ENCODE results near the gene BCL2L11. TPM values are rescaled to one million over a fixed set of nuclear protein-coding genes. Genes with fewer than 3 reads are reported as not detected.

The BCL2L11 gene
- total RNA-seq, 6 donors from 2014 or later, result 14.8 to 76.5 (median 31.4) TPM

- 55 to 70% methylated on average over 11 to 12 of the region's 12 CpGs for WGBS, 2 donors
- ATAC-seq (ENCODE audit: low FRiP score in 2 of 2) (no peak), DNase-seq (no peak)
- no peak overlapping the region for H3K4me3 ChIP-seq
- peaks cover 0 to 19% (median 2%) of the 10 kb centered on the region in 4 donors for H3K36me3 ChIP-seq
- peaks cover 0 to 6% (median 0%) of the 10 kb centered on the region in 4 donors for H3K4me1 ChIP-seq
- no peaks in the 10 kb centered on the region for H3K9me3 ChIP-seq
- no peaks in the 10 kb centered on the region for H3K27me3 ChIP-seq
- no peak overlapping the region for H3K27ac ChIP-seq
- TF ChIP-seq POLR2A (IDR thresholded peaks at IDR 0.05) (no peak), POLR2AphosphoS5 (IDR thresholded peaks at IDR 0.05) (no peak), CTCF (IDR thresholded peaks at IDR 0.05) (no peak), EP300 (IDR thresholded peaks at IDR 0.05) (no peak)
These were observed 19.1 kb downstream of the BCL2L11 start for GRCh38 chr2:111139637-111140317.

- DNase-seq, result no peak
- TF ChIP-seq CTCF (IDR thresholded peaks at IDR 0.05) (no peak), EP300 (IDR thresholded peaks at IDR 0.05) (no peak), POLR2A (IDR thresholded peaks at IDR 0.05) (no peak), POLR2AphosphoS5 (IDR thresholded peaks at IDR 0.05) (no peak)
- no peak overlapping the region for H3K4me3 ChIP-seq
- H3K27ac ChIP-seq, result no peak overlapping the region
- H3K9me3 ChIP-seq, result no peaks in the 10 kb centered on the region
- H3K36me3 ChIP-seq, result peaks cover 0 to 19% (median 2%) of the 10 kb centered on the region in 4 donors
- no peak for ATAC-seq (ENCODE audit: low FRiP score in 2 of 2)
- H3K4me1 ChIP-seq, result peaks cover 0 to 3% (median 0%) of the 10 kb centered on the region in 4 donors
- no peaks in the 10 kb centered on the region for H3K27me3 ChIP-seq
- WGBS, 2 donors, result 99% methylated on average over 4 of the region's 4 CpGs
These were observed 20.1 kb downstream of the BCL2L11 start for GRCh38 chr2:111140815-111141214.

- WGBS, 2 donors, result 93 to 94% methylated on average over 1 of the region's 1 CpG
- Histone ChIP-seq H3K27me3 (no peaks in the 10 kb centered on the region), H3K36me3 (peaks cover 0 to 9% (median 2%) of the 10 kb centered on the region in 4 donors), H3K4me1 (no peaks in the 10 kb centered on the region), H3K27ac (no peak overlapping the region), H3K4me3 (no peak overlapping the region), H3K9me3 (no peaks in the 10 kb centered on the region)
- TF ChIP-seq POLR2AphosphoS5 (IDR thresholded peaks at IDR 0.05) (no peak), CTCF (IDR thresholded peaks at IDR 0.05) (no peak), POLR2A (IDR thresholded peaks at IDR 0.05) (no peak), EP300 (IDR thresholded peaks at IDR 0.05) (no peak)
- ATAC-seq (ENCODE audit: low FRiP score in 2 of 2) (no peak), DNase-seq (no peak)
These were observed 21.4 kb downstream of the BCL2L11 start for GRCh38 chr2:111142101-111142500.

GRCh38 chr2:111143107-111143842 is 22.6 kb downstream of the BCL2L11 start:
- no peak overlapping the region for H3K4me3 ChIP-seq
- no peak overlapping the region for H3K27ac ChIP-seq
- no peaks in the 10 kb centered on the region for H3K9me3 ChIP-seq
- TF ChIP-seq POLR2A (IDR thresholded peaks at IDR 0.05) (no peak), EP300 (IDR thresholded peaks at IDR 0.05) (no peak), CTCF (IDR thresholded peaks at IDR 0.05) (no peak), POLR2AphosphoS5 (IDR thresholded peaks at IDR 0.05) (no peak)
- H3K4me1 ChIP-seq, result peaks cover 0 to 5% (median 0%) of the 10 kb centered on the region in 4 donors
- ATAC-seq (ENCODE audit: low FRiP score in 2 of 2), result no peak
- 92 to 93% methylated on average over 10 of the region's 10 CpGs for WGBS, 2 donors
- DNase-seq, result no peak
- no peaks in the 10 kb centered on the region for H3K27me3 ChIP-seq
- H3K36me3 ChIP-seq, result peaks cover 0 to 9% (median 2%) of the 10 kb centered on the region in 4 donors
